GM12872 (cell line): Measurements from ENCODE around the gene SORCS2.

Experiments
- TF ChIP-seq, protein P1 (sequence below): IDR thresholded peaks from 3 replicates; pipeline ENCODE4 v1.5.1; 2011; ENCODE audit warnings: low read depth, mild to moderate bottlenecking, low read length, moderate library complexity; ENCODE audit not compliant: insufficient read depth

SORCS2 gene

GRCh38 chr4:7244751-7245320 lies 52.5 kb downstream of the SORCS2 start:
- TF ChIP-seq, protein P1, sequence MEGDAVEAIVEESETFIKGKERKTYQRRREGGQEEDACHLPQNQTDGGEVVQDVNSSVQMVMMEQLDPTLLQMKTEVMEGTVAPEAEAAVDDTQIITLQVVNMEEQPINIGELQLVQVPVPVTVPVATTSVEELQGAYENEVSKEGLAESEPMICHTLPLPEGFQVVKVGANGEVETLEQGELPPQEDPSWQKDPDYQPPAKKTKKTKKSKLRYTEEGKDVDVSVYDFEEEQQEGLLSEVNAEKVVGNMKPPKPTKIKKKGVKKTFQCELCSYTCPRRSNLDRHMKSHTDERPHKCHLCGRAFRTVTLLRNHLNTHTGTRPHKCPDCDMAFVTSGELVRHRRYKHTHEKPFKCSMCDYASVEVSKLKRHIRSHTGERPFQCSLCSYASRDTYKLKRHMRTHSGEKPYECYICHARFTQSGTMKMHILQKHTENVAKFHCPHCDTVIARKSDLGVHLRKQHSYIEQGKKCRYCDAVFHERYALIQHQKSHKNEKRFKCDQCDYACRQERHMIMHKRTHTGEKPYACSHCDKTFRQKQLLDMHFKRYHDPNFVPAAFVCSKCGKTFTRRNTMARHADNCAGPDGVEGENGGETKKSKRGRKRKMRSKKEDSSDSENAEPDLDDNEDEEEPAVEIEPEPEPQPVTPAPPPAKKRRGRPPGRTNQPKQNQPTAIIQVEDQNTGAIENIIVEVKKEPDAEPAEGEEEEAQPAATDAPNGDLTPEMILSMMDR: no peak

DNA sequence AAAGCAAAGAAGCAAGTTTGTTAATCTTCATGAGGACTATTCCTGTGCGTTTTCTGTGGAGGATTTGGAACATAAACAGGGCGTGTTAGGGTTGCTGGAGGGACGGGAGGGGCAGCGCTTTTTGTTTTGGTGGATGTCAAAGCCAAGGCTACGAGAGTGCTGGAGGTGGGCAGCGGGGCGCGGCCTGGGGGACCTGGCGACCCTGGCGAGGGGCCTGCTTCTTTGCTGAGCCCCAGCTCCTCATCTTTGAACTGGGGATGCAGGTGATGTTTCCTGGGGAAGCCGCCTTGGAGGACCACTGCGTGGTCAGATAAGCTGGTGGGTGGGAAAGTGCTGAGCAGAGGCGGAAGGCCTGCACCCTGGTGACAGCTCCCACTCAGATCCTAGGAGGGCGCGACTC lies 55.2 kb downstream of the SORCS2 start:
- TF ChIP-seq, protein P1: no peak

GRCh38 chr4:7247946-7248345 lies 55.6 kb downstream of the SORCS2 start:
- TF ChIP-seq, protein P1: no peak

DNA sequence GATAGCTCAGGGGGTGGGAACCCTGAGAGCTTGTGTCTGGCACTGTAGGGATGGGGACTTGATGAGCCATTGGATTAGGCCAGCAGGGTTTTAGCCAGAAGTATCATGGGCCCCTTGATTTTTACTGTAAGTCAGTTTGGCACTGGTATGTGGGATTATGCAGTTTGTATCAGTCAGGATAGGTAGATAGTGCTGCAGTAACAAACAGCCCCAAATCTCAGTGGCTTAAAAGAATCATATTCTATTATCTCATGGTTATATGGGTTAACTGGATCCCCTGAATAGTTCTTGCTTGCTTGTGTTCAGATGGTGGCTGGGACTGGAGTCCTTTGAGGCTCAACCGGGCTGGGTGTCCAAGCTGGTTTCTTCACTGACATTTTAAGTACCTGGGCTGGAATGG lies 56.5 kb downstream of the SORCS2 start:
- TF ChIP-seq, protein P1: no peak

DNA sequence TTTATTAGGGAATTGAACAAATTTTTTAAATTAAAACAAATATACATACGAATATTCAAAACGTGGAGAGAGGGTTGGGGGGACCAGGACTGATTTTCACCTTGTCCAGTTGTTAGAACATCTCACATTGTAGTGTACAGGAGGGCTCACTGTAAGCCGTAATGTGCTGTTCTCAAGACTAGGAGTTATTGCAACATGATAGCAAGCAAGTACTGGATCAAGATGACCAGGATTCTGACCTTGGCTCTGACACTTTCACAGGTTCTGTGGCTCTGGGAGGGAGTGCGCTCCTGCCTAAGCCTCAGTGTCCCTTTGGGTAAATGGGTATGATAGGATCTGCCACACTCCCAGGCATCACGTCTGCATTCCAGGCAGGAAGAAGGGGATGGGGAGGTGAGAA lies 59.0 kb downstream of the SORCS2 start:
- TF ChIP-seq, protein P1: no peak

- TF ChIP-seq, protein P1: no peak
Observed at GRCh38 chr4:7252051-7252450, 59.7 kb downstream of the SORCS2 start.

DNA sequence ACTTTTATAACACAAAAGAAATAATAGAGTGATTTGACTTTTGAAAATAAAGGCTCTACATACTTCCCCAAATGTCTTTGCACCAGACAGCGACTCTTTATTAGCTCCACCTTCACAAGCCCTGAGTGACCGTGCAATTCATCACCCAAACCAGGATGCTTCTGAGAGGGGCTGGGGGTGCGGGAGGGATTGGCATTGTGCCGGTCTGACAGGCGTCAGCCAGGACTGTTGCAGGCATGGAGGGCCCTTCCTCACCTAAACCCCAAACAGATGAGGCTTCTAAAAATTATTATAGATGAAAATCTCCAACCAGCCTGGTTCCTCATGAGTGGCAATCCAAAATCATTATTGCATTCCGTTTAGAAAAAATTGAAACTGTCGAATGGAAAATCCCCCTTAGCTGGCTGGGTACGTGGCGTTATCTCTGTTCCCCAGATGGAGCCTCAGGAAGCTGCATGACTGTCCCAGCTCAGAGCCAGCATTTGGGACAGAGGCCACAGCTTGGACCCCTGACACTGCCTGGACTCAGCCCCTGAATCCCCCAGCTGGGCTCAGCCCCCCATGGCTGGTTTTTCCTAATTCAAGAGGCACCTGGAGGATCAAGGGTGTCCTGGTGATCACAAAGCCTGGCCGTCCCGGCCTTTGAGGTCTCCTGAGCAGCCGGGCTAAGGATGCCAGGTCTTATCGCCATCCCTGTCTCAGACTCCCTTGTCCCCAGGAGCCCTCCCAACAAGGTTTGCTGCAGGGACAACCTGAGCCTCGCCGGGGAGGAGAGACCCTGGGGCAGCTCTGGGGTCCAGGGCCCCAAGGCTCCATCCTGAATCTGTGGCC lies 60.4 kb downstream of the SORCS2 start:
- TF ChIP-seq, protein P1: no peak
